GM06990 (cell line): ENCODE results near the gene CLPTM1.
A peak's percentile ranks its signal among the peaks of the same experiment; 100 is the strongest.

ENCODE experiments used
- DNase-seq: peaks from one replicate; pipeline ENCODE4 v3.0.0-alpha.2; 2011; ENCODE audit not compliant: insufficient read length; ENCODE audit errors: extremely low read depth
- H3K27me3 ChIP-seq: replicated peaks from 2 replicates; pipeline ENCODE4 v1.6.0; 2011; ENCODE audit warnings: low read length; ENCODE audit not compliant: control insufficient read depth, insufficient read depth
- H3K36me3 ChIP-seq: 2 replicates; pipeline ENCODE4 v1.5.1; 2011; ENCODE audit warnings: low read length; ENCODE audit not compliant: control insufficient read depth, insufficient read depth
- H3K4me3 ChIP-seq: replicated peaks from 2 replicates; pipeline ENCODE4 v1.5.1; 2011; ENCODE audit warnings: low read depth, mild to moderate bottlenecking, control low read depth, low read length
- CTCF ChIP-seq: IDR thresholded peaks from 2 replicates; pipeline ENCODE4 v1.5.1; 2011; ENCODE audit warnings: low read length, control low read depth, mild to moderate bottlenecking, inconsistent platforms; ENCODE audit not compliant: insufficient read depth, poor library complexity, severe bottlenecking

The CLPTM1 gene

GRCh38 chr19:45016388-45017314, 61.5 kb downstream of the CLPTM1 start:
- Histone ChIP-seq H3K27me3 (no peaks in the 10 kb centered on the region), H3K4me3 (peak overlapping the region; percentile 33), H3K36me3 (peaks cover 7% of the 10 kb centered on the region)
- DNase-seq: peak; percentile 82
- peak; percentile 68 for TF ChIP-seq CTCF

- no peak for DNase-seq
- peaks cover 8% of the 10 kb centered on the region for H3K36me3 ChIP-seq
- no peaks in the 10 kb centered on the region for H3K27me3 ChIP-seq
- no peak for TF ChIP-seq CTCF
- H3K4me3 ChIP-seq: no peak overlapping the region
Observed at GRCh38 chr19:45019187-45019586, 64.0 kb downstream of the CLPTM1 start.

- DNase-seq: no peak
- no peaks in the 10 kb centered on the region for H3K27me3 ChIP-seq
- no peak for TF ChIP-seq CTCF
- H3K36me3 ChIP-seq: peaks cover 9% of the 10 kb centered on the region
- H3K4me3 ChIP-seq: no peak overlapping the region
Observed at GRCh38 chr19:45020071-45020470, 64.9 kb downstream of the CLPTM1 start.

GRCh38 chr19:45021971-45022370, 66.8 kb downstream of the CLPTM1 start:
- Histone ChIP-seq H3K4me3 (no peak overlapping the region), H3K36me3 (peaks cover 14% of the 10 kb centered on the region), H3K27me3 (no peaks in the 10 kb centered on the region)
- TF ChIP-seq CTCF: no peak
- no peak for DNase-seq

GRCh38 chr19:45023048-45023447, 67.9 kb downstream of the CLPTM1 start:
- Histone ChIP-seq H3K36me3 (peaks cover 16% of the 10 kb centered on the region), H3K4me3 (no peak overlapping the region), H3K27me3 (no peaks in the 10 kb centered on the region)
- TF ChIP-seq CTCF: no peak
- no peak for DNase-seq

- TF ChIP-seq CTCF: no peak
- DNase-seq: no peak
- no peak overlapping the region for H3K4me3 ChIP-seq
- H3K36me3 ChIP-seq: peaks cover 24% of the 10 kb centered on the region
- no peaks in the 10 kb centered on the region for H3K27me3 ChIP-seq
Observed at GRCh38 chr19:45025264-45025663, 70.1 kb downstream of the CLPTM1 start.
